GM21528 (cell line): ENCODE results near the gene STOX2.
"Not testable (repeated sequence)": the region's sequence is repeated elsewhere in the genome, so short reads cannot be mapped to it uniquely, and the experiment has no call there.

Source experiments
- ATAC-seq: cut with Tn5 transposase; IDR thresholded peaks from one replicate; pipeline ENCODE4 v1.9.1; 2021; ENCODE audit warnings: mild to moderate bottlenecking, moderate library complexity; ENCODE audit not compliant: unreplicated experiment, low FRiP score

Gene STOX2

GRCh38 chr4:183932576-183932975 lies 27.5 kb downstream of the STOX2 start:
- no peak for ATAC-seq

GRCh38 chr4:183934761-183935160 lies 29.7 kb downstream of the STOX2 start:
- ATAC-seq = no peak

GRCh38 chr4:183935355-183936005 lies 30.4 kb downstream of the STOX2 start:
- ATAC-seq = no peak

DNA sequence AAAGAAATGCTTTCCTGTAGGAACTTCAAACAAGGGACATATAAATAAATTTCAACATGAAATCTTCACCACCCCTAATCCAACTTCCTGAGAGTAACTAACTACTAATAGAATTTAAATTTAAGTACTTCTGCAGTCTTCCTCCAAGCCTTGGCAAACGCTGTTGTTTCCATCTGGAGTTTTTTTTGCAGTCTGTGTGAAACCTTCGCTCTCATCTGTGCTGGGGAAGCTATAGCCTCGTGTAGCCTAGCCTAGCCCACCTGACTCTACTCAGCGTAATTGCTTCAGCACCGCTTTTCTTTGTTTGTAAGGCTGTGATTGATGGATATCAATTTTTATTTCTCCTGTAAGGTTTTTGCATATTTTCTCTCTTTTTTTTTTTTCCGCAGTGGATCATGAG lies 30.9 kb downstream of the STOX2 start:
- ATAC-seq = no peak

- ATAC-seq = no peak
These were observed 31.7 kb downstream of the STOX2 start for GRCh38 chr4:183936574-183937345.

- no peak for ATAC-seq
These were observed 35.8 kb downstream of the STOX2 start for GRCh38 chr4:183940864-183941263.

DNA sequence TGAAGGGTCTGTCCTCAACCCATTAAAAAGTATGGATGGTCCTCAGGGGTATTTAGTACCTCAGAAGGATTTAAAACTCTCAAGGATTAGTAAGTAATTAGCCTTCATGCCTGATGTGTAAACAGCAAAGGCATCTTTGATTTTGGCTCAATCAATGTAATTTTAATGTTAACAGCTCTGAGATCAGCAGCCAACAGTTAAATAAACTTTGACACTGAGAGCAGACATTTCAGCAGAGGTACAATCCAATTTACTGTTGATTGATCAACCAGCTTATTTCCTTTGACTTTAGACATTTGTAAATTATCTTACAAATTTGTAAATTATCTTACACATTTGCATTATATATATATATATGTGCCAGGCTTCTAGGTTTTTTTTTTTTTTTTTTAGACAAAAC lies 36.9 kb downstream of the STOX2 start:
- no peak for ATAC-seq

DNA sequence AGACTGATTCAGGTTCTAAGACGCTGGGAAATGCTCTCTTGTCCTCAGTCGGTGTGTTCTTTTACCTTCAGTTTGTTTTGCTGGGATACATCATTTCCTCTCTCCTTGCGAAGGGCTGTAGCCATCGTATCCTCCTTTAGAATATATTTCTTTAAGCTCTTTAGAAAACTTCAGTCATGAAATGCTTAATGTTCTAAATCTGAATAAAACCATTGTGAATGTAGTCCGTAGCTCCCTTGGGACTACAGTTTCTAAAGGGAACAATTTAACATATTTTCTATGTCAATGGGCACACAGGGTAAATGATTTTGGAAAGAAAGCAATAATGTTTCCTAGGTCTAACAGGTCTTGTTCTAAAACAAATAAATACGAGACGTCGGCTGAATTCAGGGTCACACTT lies 40.6 kb downstream of the STOX2 start:
- no peak for ATAC-seq

- no peak for ATAC-seq
These were observed 45.4 kb downstream of the STOX2 start for GRCh38 chr4:183950536-183950935.

- not testable (repeated sequence) for ATAC-seq
These were observed 47.5 kb downstream of the STOX2 start for GRCh38 chr4:183952652-183953051.

GRCh38 chr4:183959319-183960045 lies 54.4 kb downstream of the STOX2 start:
- no peak for ATAC-seq

DNA sequence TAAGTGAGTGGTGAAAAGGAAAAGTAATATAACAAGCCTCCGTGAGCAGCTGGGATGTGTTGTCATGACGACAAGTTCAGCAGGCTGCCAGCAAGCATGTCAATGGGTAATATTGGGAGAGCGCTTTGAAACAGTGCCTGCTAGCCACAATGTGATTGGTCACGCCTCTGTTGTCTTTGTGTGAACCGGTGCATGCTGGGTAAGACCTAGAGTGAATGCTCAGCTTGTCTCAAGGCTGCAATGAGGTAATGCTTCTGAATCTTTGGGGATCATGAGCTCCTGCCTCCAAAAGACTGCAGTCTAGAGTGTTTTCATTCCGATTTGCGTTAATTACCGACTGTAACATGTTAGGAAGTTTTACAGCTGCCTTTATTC lies 54.9 kb downstream of the STOX2 start:
- no peak for ATAC-seq

GRCh38 chr4:183960962-183961541 lies 55.9 kb downstream of the STOX2 start:
- ATAC-seq = no peak

DNA sequence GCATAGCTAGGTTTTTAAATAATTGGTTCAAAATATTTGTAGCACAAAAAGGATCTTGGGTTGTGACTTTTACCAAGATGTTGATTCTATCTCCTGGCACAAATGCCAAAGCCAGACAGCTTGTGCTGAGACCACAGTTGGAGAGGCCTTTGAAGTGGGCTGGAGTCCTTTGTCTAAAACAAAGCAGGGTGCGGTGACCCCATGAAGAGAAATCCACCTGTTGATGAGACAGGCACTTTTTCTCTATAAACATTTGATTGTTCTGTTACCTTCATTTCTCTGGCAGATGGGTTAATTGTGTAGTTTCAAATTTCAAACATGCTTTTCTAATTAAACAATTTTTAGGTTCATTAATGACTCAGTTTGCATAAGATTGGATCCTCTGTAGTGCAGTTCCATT lies 56.7 kb downstream of the STOX2 start:
- ATAC-seq = no peak

- no peak for ATAC-seq
These were observed 57.3 kb downstream of the STOX2 start for GRCh38 chr4:183962419-183962818.

- no peak for ATAC-seq
These were observed 61.3 kb downstream of the STOX2 start for GRCh38 chr4:183966371-183966770.

DNA sequence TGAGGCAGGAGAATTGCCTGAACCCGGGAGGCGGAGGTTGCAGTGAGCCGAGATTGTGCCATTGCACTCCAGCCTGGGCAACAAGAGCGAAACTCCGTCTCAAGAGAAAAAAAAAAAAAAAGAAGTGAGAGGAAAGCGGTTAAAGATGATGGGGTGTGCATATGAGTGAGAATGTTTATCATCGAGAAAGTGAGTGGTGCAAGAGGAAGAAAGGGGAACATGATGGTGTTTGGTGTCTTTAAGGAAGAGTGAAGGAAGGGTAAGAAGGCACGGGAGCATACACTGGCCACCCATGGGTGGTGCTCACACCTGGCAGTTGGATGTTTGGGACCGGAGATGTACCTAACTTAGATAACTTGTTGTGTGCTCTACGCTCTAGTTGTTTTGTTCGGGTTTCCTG lies 62.2 kb downstream of the STOX2 start:
- no peak for ATAC-seq

DNA sequence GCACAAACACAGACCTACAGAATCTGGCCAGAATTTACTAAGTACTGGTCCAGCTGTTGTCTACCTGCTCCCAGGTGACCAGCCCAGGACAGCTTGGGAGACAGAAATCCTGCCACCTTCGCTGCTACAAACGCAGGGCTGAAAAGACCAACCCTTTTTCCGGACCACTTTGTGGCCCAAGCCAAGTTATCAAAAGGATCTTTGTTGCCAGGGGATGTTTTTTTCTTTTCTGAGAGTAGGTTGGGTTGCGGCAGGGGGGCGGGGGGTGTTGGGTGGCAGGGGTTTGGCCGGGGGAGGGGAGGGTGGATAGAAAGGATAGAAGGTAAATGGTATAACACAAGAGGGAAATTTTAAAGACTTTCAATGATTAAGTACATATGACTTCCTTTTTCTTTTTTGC lies 63.4 kb downstream of the STOX2 start:
- no peak for ATAC-seq

GRCh38 chr4:183968931-183969330 lies 63.8 kb downstream of the STOX2 start:
- no peak for ATAC-seq

DNA sequence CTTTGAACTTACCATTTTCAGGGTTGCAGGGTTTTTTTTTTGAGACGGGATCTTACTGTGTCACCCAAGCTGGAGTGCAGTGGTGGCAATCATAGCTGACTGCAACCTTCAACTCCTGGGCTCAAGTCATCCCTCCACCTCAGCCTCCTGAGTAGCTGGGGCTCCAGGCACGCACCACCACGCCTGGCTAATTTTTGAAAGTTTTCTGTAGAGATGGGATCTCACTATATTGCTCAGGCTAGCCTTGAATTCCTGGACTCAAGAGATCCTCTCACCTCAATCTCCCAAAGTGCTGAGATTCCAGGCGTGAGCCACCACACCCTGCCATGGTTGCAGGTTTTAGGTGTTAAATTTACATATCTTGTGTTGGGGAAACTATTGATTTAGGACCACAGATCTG lies 64.5 kb downstream of the STOX2 start:
- no peak for ATAC-seq

DNA sequence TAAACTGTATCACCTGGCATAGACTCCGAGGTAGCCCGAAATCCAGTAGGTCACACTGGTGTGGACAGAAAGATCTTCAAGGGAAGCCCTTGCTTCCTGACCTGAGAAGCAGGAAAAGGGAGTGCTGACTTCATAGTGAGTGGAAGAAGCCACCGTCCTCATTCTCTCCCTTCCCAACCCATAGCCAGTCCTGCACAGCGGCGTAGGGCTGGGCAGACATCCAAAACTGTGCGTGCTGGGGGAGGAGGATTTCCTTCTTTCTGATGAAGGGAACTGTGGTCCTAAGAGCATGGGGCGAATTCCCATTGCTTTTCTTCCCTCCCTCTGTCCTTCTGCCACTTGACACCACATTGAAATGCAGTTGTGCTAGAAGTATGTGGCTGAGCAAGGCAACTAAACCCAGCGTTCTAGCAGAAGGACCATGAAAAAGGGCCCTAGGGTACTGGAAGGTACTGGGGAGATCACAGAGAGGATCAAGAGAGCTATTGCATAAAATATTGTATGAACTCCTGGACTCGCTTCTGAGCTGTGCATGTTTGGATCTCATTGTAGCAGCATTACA lies 66.9 kb downstream of the STOX2 start:
- no peak for ATAC-seq
